HepG2 (cell line): ENCODE results near the gene ATAD3A. TPM values are rescaled to one million over a fixed set of nuclear protein-coding genes. Genes with fewer than 3 reads are reported as not detected.

Experiments used
- BORCS8-MEF2B ChIP-seq: sonication (generic); formaldehyde crosslinking; IDR thresholded peaks from 2 replicates; pipeline ENCODE4 v1.8.0; 2022; ENCODE audit warnings: mild to moderate bottlenecking, missing genetic modification reagents
- FIP1L1 ChIP-seq: fragments of 200-400 bp; formaldehyde crosslinking; IDR thresholded peaks from 2 replicates; pipeline ENCODE4 v1.6.1; 2018; ENCODE audit warnings: low read depth, mild to moderate bottlenecking, low read length, moderate library complexity, borderline replicate concordance; ENCODE audit not compliant: insufficient read depth
- FOXP1 ChIP-seq, 2 experiments: fragments of 450-650 bp in 1 of 2; IDR thresholded peaks; 2 replicates each; pipeline ENCODE4 v1.6.1; 2017 to 2018; ENCODE audit warnings: antibody characterized with exemption in 1 of 2
- LCORL ChIP-seq, 2 experiments: fragments of 450-650 bp in 1 of 2; sonication (generic) in 1 of 2; formaldehyde crosslinking in 1 of 2; IDR thresholded peaks; 2 replicates each; pipeline versions ENCODE4 v1.5.0 to v1.6.1; 2017 to 2020; ENCODE audit warnings: antibody characterized with exemption in 1 of 2, missing genetic modification reagents in 1 of 2
- LRRFIP1 ChIP-seq: sonication (generic); formaldehyde crosslinking; conservative IDR thresholded peaks from 2 replicates; pipeline ENCODE4 v1.4.0; 2020; ENCODE audit warnings: missing genetic modification reagents
- MXD4 ChIP-seq: IDR thresholded peaks from 2 replicates; pipeline ENCODE4 v1.6.1; 2016; ENCODE audit warnings: mild to moderate bottlenecking, missing biosample characterization, missing genetic modification reagents
- PHF8 ChIP-seq: sonication (generic); formaldehyde crosslinking; IDR thresholded peaks from 2 replicates; pipeline ENCODE4 v1.5.0; 2020; ENCODE audit warnings: missing genetic modification reagents
- PRPF4 ChIP-seq: fragments of 200-400 bp; formaldehyde crosslinking; IDR thresholded peaks from 2 replicates; pipeline ENCODE4 v1.6.1; 2016; ENCODE audit warnings: low read length, low read depth; ENCODE audit not compliant: poor library complexity, severe bottlenecking
- RBAK ChIP-seq: sonication (generic); formaldehyde crosslinking; IDR thresholded peaks from 2 replicates; pipeline ENCODE4 v1.5.1; 2020; ENCODE audit warnings: mild to moderate bottlenecking, missing genetic modification reagents
- SIX4 ChIP-seq: sonication (generic); formaldehyde crosslinking; IDR thresholded peaks from 2 replicates; pipeline ENCODE4 v1.4.0; 2020; ENCODE audit warnings: missing genetic modification reagents
- ZBTB20 ChIP-seq: sonication (generic); formaldehyde crosslinking; IDR thresholded peaks from 2 replicates; pipeline ENCODE4 v1.8.1; 2023; ENCODE audit warnings: missing genetic modification reagents, low read depth, mild to moderate bottlenecking, borderline replicate concordance
- ZBTB39 ChIP-seq: sonication (generic); formaldehyde crosslinking; IDR thresholded peaks from 2 replicates; pipeline ENCODE4 v1.5.0; 2020; ENCODE audit warnings: missing genetic modification reagents
- ZFP82 ChIP-seq: sonication (generic); formaldehyde crosslinking; IDR thresholded peaks from 2 replicates; pipeline ENCODE4 v1.5.1; 2020; ENCODE audit warnings: mild to moderate bottlenecking, missing genetic modification reagents, borderline replicate concordance
- ZNF10 ChIP-seq: sonication (generic); formaldehyde crosslinking; IDR thresholded peaks from 2 replicates; pipeline ENCODE4 v1.4.0; 2020; ENCODE audit warnings: mild to moderate bottlenecking, low read depth, missing genetic modification reagents, borderline replicate concordance
- ZNF343 ChIP-seq: sonication (generic); formaldehyde crosslinking; IDR thresholded peaks from 2 replicates; pipeline ENCODE4 v1.4.0; 2020; ENCODE audit warnings: mild to moderate bottlenecking, missing genetic modification reagents
- ZNF446 ChIP-seq: sonication (generic); formaldehyde crosslinking; IDR thresholded peaks from 2 replicates; pipeline ENCODE4 v1.5.0; 2020; ENCODE audit warnings: mild to moderate bottlenecking, missing genetic modification reagents
- ZNF660 ChIP-seq: sonication (generic); formaldehyde crosslinking; IDR thresholded peaks from 2 replicates; pipeline ENCODE4 v1.5.1; 2020; ENCODE audit warnings: mild to moderate bottlenecking, low read depth, missing genetic modification reagents, borderline replicate concordance
- ZNF800 ChIP-seq: sonication (generic); formaldehyde crosslinking; IDR thresholded peaks from 2 replicates; pipeline ENCODE4 v1.4.0; 2020; ENCODE audit warnings: missing genetic modification reagents
- polyA plus RNA-seq, 8 experiments: library from polyadenylated mRNA; depleted of rRNA in 3 of 8; stranded (reverse) in 7 of 8; unstranded in 1 of 8; fragments of >200 nt; fragmentation: Illumina TruSeq in 4 of 8; extraction: Trizol in 4 of 8; gene quantifications; 2 replicates each; pipeline versions ENCODE4 v1.2.1 to v1.2.3, GENCODE V29; 2011 to 2016; ENCODE audit warnings: low read depth in 4 of 8, missing spikeins in 1 of 8, mixed read lengths in 1 of 8; ENCODE audit not compliant: insufficient read depth in 1 of 8
- total RNA-seq, 5 experiments: library from RNA; depleted of rRNA; stranded (reverse); fragments of >200 nt; fragmentation: Illumina TruSeq; extraction: Trizol; gene quantifications; 2 replicates each; pipeline ENCODE4 v1.2.3, GENCODE V29; 2016; ENCODE audit warnings: low read depth in 1 of 5

Gene ATAD3A
- total and polyA plus RNA-seq, 2 of the 13 experiments (the other 11 are each of a cell fraction or from before 2014, with no cell fraction given) = 10.6 to 49.0 TPM

- TF ChIP-seq LRRFIP1 (CRISPR knock-in tag) (no peak), SIX4 (CRISPR knock-in tag) (no peak), ZNF660 (CRISPR knock-in tag) (0 out of 2 replicates have a peak, but pooled peaks have one; percentile 30), MXD4 (CRISPR knock-in tag) (peak; percentile 93), RBAK (CRISPR knock-in tag) (no peak), LCORL (IDR thresholded peaks at IDR 0.05) (no peak), LCORL (CRISPR knock-in tag; IDR thresholded peaks at IDR 0.05) (peak; percentile 59; the same call in 1 of the 2 replicates), PRPF4 (no peak), FOXP1 (IDR thresholded peaks at IDR 0.05) (no peak), FOXP1 (CRISPR knock-in tag; IDR thresholded peaks at IDR 0.05) (no peak), ZNF800 (CRISPR knock-in tag) (no peak), ZNF10 (no peak), ZBTB20 (CRISPR knock-in tag) (0 out of 2 replicates have a peak, but pooled peaks have one; percentile 23), ZBTB39 (no peak), ZNF446 (CRISPR knock-in tag) (no peak), ZNF343 (no peak), PHF8 (CRISPR knock-in tag) (peak; percentile 32), BORCS8-MEF2B (CRISPR knock-in tag) (0 out of 2 replicates have a peak, but pooled peaks have one; percentile 20), FIP1L1 (no peak), ZFP82 (CRISPR knock-in tag) (peak; percentile 76; the same call in 1 of the 2 replicates)
These were observed 40.4 kb upstream of the ATAD3A start, which contains the start of gene ATAD3B (continued) for GRCh38 chr1:1471389-1472052.
